IMR-90 (cell line): ENCODE data around the gene CERK. TPM values are rescaled to one million over a fixed set of nuclear protein-coding genes. Genes with fewer than 3 reads are reported as not detected.

Source experiments
- ATAC-seq: fragments of 200-7000 bp; cut with Tn5 transposase; 2 replicates; pipeline ENCODE4 v1.9.1; 2020; ENCODE audit warnings: low read depth, mild to moderate bottlenecking, moderate library complexity
- BruUV-seq: library from RNA; stranded (reverse); fragments of 400-500 nt; replicated peaks from 2 replicates; lab custom pipeline; 2021; lab: Mats Ljungman, UMichigan
- CTCF ChIA-PET: fragments of 300-600 bp; formaldehyde crosslinking; extraction: SDS; loops from one replicate; lab custom pipeline; 2021; ENCODE audit warnings: antibody characterized with exemption; lab: Yijun Ruan, JAX
- POLR2A ChIA-PET: fragments of 300-600 bp; sonication (Branson Sonifier 250); formaldehyde crosslinking; loops from one replicate; lab custom pipeline; 2022; ENCODE audit warnings: antibody characterized with exemption; ENCODE audit not compliant: unreplicated experiment; lab: Charles Lee
- DNase-seq: peaks from one replicate; pipeline ENCODE4 v3.0.0; 2013
- H2AFZ ChIP-seq: replicated peaks from 2 replicates; pipeline ENCODE3; 2013; ENCODE audit warnings: low read length, mild to moderate bottlenecking; ENCODE audit not compliant: poor library complexity
- H2AK5ac ChIP-seq: 2 replicates; pipeline ENCODE4 v1.6.1; 2013; ENCODE audit warnings: low read depth, low read length, inconsistent platforms
- H2AK9ac ChIP-seq: replicated peaks from 2 replicates; pipeline ENCODE3; 2013; ENCODE audit warnings: mild to moderate bottlenecking, low read depth, low read length, moderate library complexity; ENCODE audit not compliant: poor library complexity
- H2BK120ac ChIP-seq: 2 replicates; pipeline ENCODE4 v1.6.1; 2013; ENCODE audit warnings: low read depth, low read length, inconsistent platforms
- H2BK15ac ChIP-seq: 3 replicates; pipeline ENCODE4 v1.6.1; 2013; ENCODE audit warnings: low read depth, low read length, inconsistent platforms
- H2BK20ac ChIP-seq: 2 replicates; pipeline ENCODE4 v1.6.1; 2013; ENCODE audit warnings: low read depth, mild to moderate bottlenecking, inconsistent platforms, low read length, moderate library complexity
- H2BK5ac ChIP-seq: 2 replicates; pipeline ENCODE4 v1.6.1; 2013; ENCODE audit warnings: mild to moderate bottlenecking, low read depth, low read length, inconsistent platforms; ENCODE audit not compliant: poor library complexity, severe bottlenecking
- H3K14ac ChIP-seq: replicated peaks from 2 replicates; pipeline ENCODE4 v1.6.1; 2013; ENCODE audit warnings: low read depth, low read length, inconsistent platforms
- H3K18ac ChIP-seq: 2 replicates; pipeline ENCODE4 v1.6.1; 2013; ENCODE audit warnings: low read depth, low read length, control low read depth
- H3K23ac ChIP-seq: 2 replicates; pipeline ENCODE4 v1.6.1; 2013; ENCODE audit warnings: low read depth, low read length, inconsistent platforms
- H3K27ac ChIP-seq: 2 replicates; pipeline ENCODE4 v1.5.1; 2013; ENCODE audit warnings: mild to moderate bottlenecking, control low read depth, low read length; ENCODE audit not compliant: insufficient read depth
- H3K27me3 ChIP-seq: 2 replicates; pipeline ENCODE4 v1.6.1; 2013; ENCODE audit warnings: low read length; ENCODE audit not compliant: control insufficient read depth, insufficient read depth
- H3K36me3 ChIP-seq: 2 replicates; pipeline ENCODE4 v1.6.1; 2013; ENCODE audit warnings: low read length, mixed read lengths; ENCODE audit not compliant: control insufficient read depth, insufficient read depth
- H3K4ac ChIP-seq: 2 replicates; pipeline ENCODE4 v1.6.1; 2013; ENCODE audit warnings: low read depth, low read length, inconsistent platforms
- H3K4me1 ChIP-seq: 2 replicates; pipeline ENCODE4 v1.6.1; 2013; ENCODE audit warnings: low read length, mixed read lengths; ENCODE audit not compliant: control insufficient read depth, insufficient read depth
- H3K4me2 ChIP-seq: 2 replicates; pipeline ENCODE4 v1.6.1; 2013; ENCODE audit warnings: low read depth, mild to moderate bottlenecking, control low read depth, low read length, moderate library complexity
- H3K4me3 ChIP-seq: 2 replicates; pipeline ENCODE4 v1.5.1; 2013; ENCODE audit warnings: low read depth, mild to moderate bottlenecking, control low read depth, low read length, moderate library complexity; ENCODE audit not compliant: insufficient read depth
- H3K56ac ChIP-seq: 2 replicates; pipeline ENCODE4 v1.6.1; 2013; ENCODE audit warnings: low read length, inconsistent platforms; ENCODE audit not compliant: insufficient read depth; ENCODE audit errors: extremely low read depth
- H3K79me1 ChIP-seq, 2 experiments: 2 replicates each; pipeline ENCODE4 v1.6.1; 2013; ENCODE audit warnings: low read length in 2 of 2, inconsistent platforms in 1 of 2, low read depth in 1 of 2
- H3K9ac ChIP-seq: 2 replicates; pipeline ENCODE4 v1.6.1; 2013; ENCODE audit warnings: low read depth, low read length, control low read depth
- H3K9me1 ChIP-seq: 2 replicates; pipeline ENCODE4 v1.6.1; 2013; ENCODE audit warnings: low read length, inconsistent platforms; ENCODE audit not compliant: insufficient read depth
- H3K9me3 ChIP-seq: 2 replicates; pipeline ENCODE4 v1.6.1; 2013; ENCODE audit warnings: low read length; ENCODE audit not compliant: control insufficient read depth, insufficient read depth
- H4K20me1 ChIP-seq: 2 replicates; pipeline ENCODE4 v1.6.1; 2013; ENCODE audit warnings: low read length, inconsistent platforms; ENCODE audit not compliant: insufficient read depth
- H4K5ac ChIP-seq: 2 replicates; pipeline ENCODE4 v1.6.1; 2013; ENCODE audit warnings: mild to moderate bottlenecking, low read depth, low read length, control low read depth
- H4K8ac ChIP-seq, 2 experiments: 2 replicates each; pipeline ENCODE4 v1.6.1; 2013; ENCODE audit warnings: low read depth in 2 of 2, low read length in 2 of 2, control low read depth in 1 of 2, inconsistent platforms in 1 of 2
- H4K91ac ChIP-seq: 2 replicates; pipeline ENCODE4 v1.6.1; 2013; ENCODE audit warnings: low read depth, low read length, inconsistent platforms; ENCODE audit not compliant: insufficient read depth
- CEBPB ChIP-seq: IDR thresholded peaks from 2 replicates; pipeline ENCODE4 v1.6.1; 2012; ENCODE audit warnings: low read depth, low read length, improper control_type of control experiment
- CTCF ChIP-seq: conservative IDR thresholded peaks from 2 replicates; pipeline ENCODE4 v1.5.1; 2012; ENCODE audit warnings: mild to moderate bottlenecking, low read depth, low read length, improper control_type of control experiment
- FOS ChIP-seq: fragments of 150-350 bp; IDR thresholded peaks from 2 replicates; pipeline ENCODE4 v1.6.1; 2016; ENCODE audit warnings: low read depth, low read length
- MAFK ChIP-seq: IDR thresholded peaks from 2 replicates; pipeline ENCODE4 v1.6.1; 2012; ENCODE audit warnings: low read depth, low read length, improper control_type of control experiment
- POLR2A ChIP-seq: IDR thresholded peaks from 2 replicates; pipeline ENCODE4 v1.6.1; 2012; ENCODE audit warnings: mild to moderate bottlenecking, low read depth, low read length
- RCOR1 ChIP-seq: IDR thresholded peaks from 2 replicates; pipeline ENCODE4 v1.6.1; 2012; ENCODE audit warnings: mild to moderate bottlenecking, low read length, improper control_type of control experiment; ENCODE audit not compliant: insufficient replicate concordance
- RFX5 ChIP-seq: IDR thresholded peaks from 2 replicates; pipeline ENCODE4 v1.8.0; 2012; ENCODE audit warnings: low read depth, mild to moderate bottlenecking, low read length, moderate library complexity
- SMC3 ChIP-seq: fragments of 150-350 bp; IDR thresholded peaks from 2 replicates; pipeline ENCODE4 v1.6.1; 2016; ENCODE audit warnings: low read depth, mild to moderate bottlenecking, antibody characterized with exemption, low read length, moderate library complexity
- USF2 ChIP-seq: fragments of 150-350 bp; IDR thresholded peaks from 2 replicates; pipeline ENCODE4 v1.6.1; 2017; ENCODE audit warnings: mild to moderate bottlenecking, antibody characterized with exemption, low read length, low read depth
- WGBS, 2 experiments: methylation state at CpG; one replicate each; pipeline versions ENCODE4 v1.1.5 to v1.1.7; 2013; ENCODE audit warnings: missing lambda C conversion rate in 2 of 2; ENCODE audit not compliant: insufficient read length in 1 of 2; ENCODE audit errors: extremely low coverage in 2 of 2; 5-methylcytosine and 5-hydroxymethylcytosine counted together
- dilution Hi-C: fragments of 300-500 bp; cut with HindIII; formaldehyde crosslinking; loops from one replicate; pipeline ENCODE4 v1.14.3; 2018; ENCODE audit warnings: low sequenced_read_pairs; ENCODE audit not compliant: unreplicated experiment
- in situ Hi-C: fragments of 300-500 bp; cut with MboI; formaldehyde crosslinking; loops from 3 replicates; pipeline ENCODE4 v1.14.3; 2019; ENCODE audit warnings: low sequenced_read_pairs, inconsistent platforms, mixed read lengths
- intact Hi-C: fragments of 100-400 bp; cut with micrococcal nuclease; formaldehyde crosslinking; loops from 2 replicates; pipeline ENCODE4 v1.10.0; 2022
- polyA plus RNA-seq, 3 experiments: library from polyadenylated mRNA; depleted of rRNA; stranded (reverse); fragments of >200 nt; gene quantifications; 2 replicates each; pipeline ENCODE4 v1.2.3, GENCODE V29; 2012; ENCODE audit warnings: low replicate concordance in 1 of 3
- total RNA-seq: library from RNA; depleted of rRNA; stranded (reverse); fragments of >200 nt; gene quantifications from 2 replicates; pipeline ENCODE4 v1.2.3, GENCODE V29; 2012

Gene CERK
- total and polyA plus RNA-seq, 2 of the 4 experiments (the other 2 are of a cell fraction) = 25.3 to 38.7 TPM

GRCh38 chr22:46673205-46673604, 64.8 kb downstream of the CERK start:
- Histone ChIP-seq H3K23ac (no peak overlapping the region), H3K4ac (no peak overlapping the region), H2AFZ (peak overlapping the region; percentile 43), H4K20me1 (no peaks in the 10 kb centered on the region), H3K4me1 (no peaks in the 10 kb centered on the region), H2AK5ac (no peak overlapping the region), H3K4me2 (no peak overlapping the region), H3K9me3 (no peaks in the 10 kb centered on the region), H4K5ac (no peak overlapping the region), H3K27me3 (no peaks in the 10 kb centered on the region), H2BK20ac (no peak overlapping the region), H3K27ac (no peak overlapping the region), H2BK120ac (no peak overlapping the region), H3K56ac (no peak overlapping the region), H2BK15ac (no peak overlapping the region), H3K36me3 (peaks cover 66% of the 10 kb centered on the region), H3K14ac (no peak overlapping the region), H4K8ac (no peak overlapping the region), H3K9ac (no peak overlapping the region), H2BK5ac (no peak overlapping the region), H3K9me1 (no peaks in the 10 kb centered on the region), H3K4me3 (no peak overlapping the region), H2AK9ac (no peak overlapping the region), H3K18ac (no peak overlapping the region), H4K91ac (no peak overlapping the region), H3K79me1 (no peaks in the 10 kb centered on the region)
- intact Hi-C loops = no loop called here
- in situ Hi-C loops = no loop called here
- no peak for TF ChIP-seq USF2
- TF ChIP-seq MAFK = no peak
- TF ChIP-seq FOS = no peak
- no peak for TF ChIP-seq SMC3
- TF ChIP-seq CTCF = no peak
- no peak for TF ChIP-seq CEBPB
- TF ChIP-seq RFX5 = no peak
- TF ChIP-seq RCOR1 = no peak
- no peak for TF ChIP-seq POLR2A
- BruUV-seq = no TSS peak
- no peak for DNase-seq
- ChIA-PET CTCF (no interaction called here), POLR2A (no interaction called here)
- dilution Hi-C loops = no loop called here
- no peak for ATAC-seq
- 78% methylated on average over 5 of the region's 10 CpGs; no CpG with 5 or more reads in 1 of the 2 experiments for WGBS, 2 experiments
